Sigmoid colon (tissue), 4 donors: Measurements from ENCODE around the gene EMC10.

Experiments used
- CTCF ChIP-seq, 4 experiments: fragments of 450-650 bp in 3 of 4; fragments of 200-600 bp in 1 of 4; IDR thresholded peaks; one replicate each; pipeline ENCODE4 v1.5.1; 2016 to 2019; ENCODE audit warnings: antibody characterized with exemption in 4 of 4, mild to moderate bottlenecking in 3 of 4, moderate library complexity in 2 of 4
- POLR2A ChIP-seq, 2 donors: fragments of 450-650 bp; IDR thresholded peaks; one replicate each; pipeline ENCODE4 v1.6.1; 2016; ENCODE audit warnings: antibody characterized with exemption in 2 of 2, mild to moderate bottlenecking in 2 of 2, moderate library complexity in 2 of 2
- POLR2AphosphoS5 ChIP-seq, 4 donors: sonication (generic); formaldehyde crosslinking; IDR thresholded peaks; one replicate each; pipeline ENCODE4 v1.6.1; 2017; ENCODE audit warnings: antibody characterized with exemption in 4 of 4

GRCh38 chr19:50509366-50509765 is 33.1 kb downstream of the EMC10 start:
- TF ChIP-seq POLR2AphosphoS5 (IDR thresholded peaks at IDR 0.05) (no peak), CTCF (IDR thresholded peaks at IDR 0.05) (no peak), POLR2A (IDR thresholded peaks at IDR 0.05) (no peak)
